ENCODE results near the gene METTL23. TPM values are rescaled to one million over a fixed set of nuclear protein-coding genes. Genes with fewer than 3 reads are reported as not detected.

Gene METTL23
- total RNA-seq (2022) (37.7 and 38.8 TPM in 2 replicates), Bru-seq, nascent RNA (percentile 79 among the genes with signal in this experiment), BruChase-seq, experiment 1, labeled RNA remaining after a 2-hour chase (percentile 75 among the genes with signal in this experiment), BruChase-seq, experiment 2, labeled RNA remaining after a 6-hour chase (percentile 74 among the genes with signal in this experiment)
- long read RNA-seq, transcript METTL23-215 (5 exons, 1,171 nt) = minor isoform, 5 of 31 reads
- long read RNA-seq, transcript METTL23-204 (4 exons, 904 nt) = minor isoform, 5 of 31 reads
- long read RNA-seq, transcript METTL23-206 (5 exons, 581 nt) = major isoform, 7 of 31 reads
- long read RNA-seq, partial matches to known transcripts = 1 of 31 reads
- long read RNA-seq, other reads (novel, unspliced or antisense) = 7 of 31 reads

GRCh38 chr17:76726776-76727718 is at the start of gene METTL23:
Gene METTL23 (plus strand): TSS chr17:76726839. CDS start chr17:76729711, 2,872 bp downstream.
- intact Hi-C loops (cut with micrococcal nuclease; ENCODE audit: unreplicated experiment) = loop anchor here (1.0 kb wide), 1 partner anchor 340 kb away; no protein-coding TSS in a partner anchor
- no peaks in the 10 kb centered on the region for H3K27me3 ChIP-seq (replicated peaks; ENCODE audit: control insufficient read depth, insufficient read depth, low read length)
- TF ChIP-seq CTCF (IDR thresholded peaks at IDR 0.05; ENCODE audit: insufficient read depth in 1 of 2, low read depth in 1 of 2, low read length in 1 of 2, severe bottlenecking in 1 of 2, unreplicated experiment in 1 of 2) = peak; percentile 81 to 89
- Mint-ChIP-seq H3K27ac (ENCODE audit: unreplicated experiment) (peak within 1 kb of the TSS; percentile 84), H3K4me3 (ENCODE audit: unreplicated experiment) (peak within 1 kb of the TSS; percentile 90), H3K27me3 (ENCODE audit: insufficient read depth, unreplicated experiment) (no peaks in the 10 kb centered on the region), H3K4me1 (ENCODE audit: low read depth, unreplicated experiment) (no peaks in the 10 kb centered on the region), H3K9me3 (ENCODE audit: unreplicated experiment) (no peaks in the 10 kb centered on the region), H3K36me3 (ENCODE audit: insufficient read depth, unreplicated experiment) (peaks cover 92% of the 10 kb centered on the region)
- DNase-seq = peak; percentile 83 to 86
- H3K4me1 ChIP-seq = peaks cover 7% of the 10 kb centered on the region; the same call in 1 of the 2 replicates
- peak within 1 kb of the TSS; percentile 85 for H3K4me3 ChIP-seq (ENCODE audit: low read depth, low read length)
- BruUV-seq (replicated peaks) = TSS peak; percentile 70
- H3K9me3 ChIP-seq = no peaks in the 10 kb centered on the region
- CTCF ChIA-PET = interaction anchor here (0.6 to 1.7 kb wide), 6 partner anchors 9 to 169 kb away, joined by 3 to 7 read pairs (median 4); partner anchors contain the start of gene MFSD11
- POLR2A ChIA-PET = interaction anchor here (0.6 to 1.6 kb wide), 6 partner anchors 9 to 170 kb away, joined by 3 to 9 read pairs (median 3); partner anchors contain the start of gene MFSD11
- peaks cover 3% of the 10 kb centered on the region for H3K36me3 ChIP-seq (ENCODE audit: control insufficient read depth, insufficient read depth, low read length)

- peaks cover 14% of the 10 kb centered on the region for H3K4me1 Mint-ChIP-seq (ENCODE audit: low read depth, unreplicated experiment)
- ChIA-PET CTCF (interaction anchor here (0.6 kb wide), 1 partner anchor 29 kb away, joined by 3 read pairs; no protein-coding TSS in a partner anchor), POLR2A (interaction anchor here (0.6 kb wide), 1 partner anchor 25 kb away, joined by 4 read pairs; no protein-coding TSS in a partner anchor)
- H3K4me3 Mint-ChIP-seq (ENCODE audit: unreplicated experiment) = no peak overlapping the region
- H3K36me3 Mint-ChIP-seq (ENCODE audit: insufficient read depth, unreplicated experiment) = peaks cover 16% of the 10 kb centered on the region
- Histone ChIP-seq H3K27me3 (replicated peaks; ENCODE audit: control insufficient read depth, insufficient read depth, low read length) (no peaks in the 10 kb centered on the region), H3K4me3 (ENCODE audit: low read depth, low read length) (no peak overlapping the region), H3K4me1 (peaks cover 16% of the 10 kb centered on the region; the same call in 1 of the 2 replicates), H3K9me3 (no peaks in the 10 kb centered on the region), H3K36me3 (ENCODE audit: control insufficient read depth, insufficient read depth, low read length) (no peaks in the 10 kb centered on the region)
- no peak for DNase-seq
- no peaks in the 10 kb centered on the region for H3K9me3 Mint-ChIP-seq (ENCODE audit: unreplicated experiment)
- intact Hi-C loops (cut with micrococcal nuclease; ENCODE audit: unreplicated experiment) = no loop called here
- TF ChIP-seq CTCF (IDR thresholded peaks at IDR 0.05; ENCODE audit: insufficient read depth in 1 of 2, low read depth in 1 of 2, low read length in 1 of 2, severe bottlenecking in 1 of 2, unreplicated experiment in 1 of 2) = no peak
- H3K27me3 Mint-ChIP-seq (ENCODE audit: insufficient read depth, unreplicated experiment) = no peaks in the 10 kb centered on the region
- BruUV-seq (replicated peaks) = no TSS peak
- H3K27ac Mint-ChIP-seq (ENCODE audit: unreplicated experiment) = no peak overlapping the region
Measured at GRCh38 chr17:76677406-76677805, 49.2 kb upstream of the METTL23 start.

All from Caco-2 (cell line).